ENCODE results near the gene ZNF580.

ZNF580 gene, protein sequence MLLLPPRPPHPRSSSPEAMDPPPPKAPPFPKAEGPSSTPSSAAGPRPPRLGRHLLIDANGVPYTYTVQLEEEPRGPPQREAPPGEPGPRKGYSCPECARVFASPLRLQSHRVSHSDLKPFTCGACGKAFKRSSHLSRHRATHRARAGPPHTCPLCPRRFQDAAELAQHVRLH

DNA sequence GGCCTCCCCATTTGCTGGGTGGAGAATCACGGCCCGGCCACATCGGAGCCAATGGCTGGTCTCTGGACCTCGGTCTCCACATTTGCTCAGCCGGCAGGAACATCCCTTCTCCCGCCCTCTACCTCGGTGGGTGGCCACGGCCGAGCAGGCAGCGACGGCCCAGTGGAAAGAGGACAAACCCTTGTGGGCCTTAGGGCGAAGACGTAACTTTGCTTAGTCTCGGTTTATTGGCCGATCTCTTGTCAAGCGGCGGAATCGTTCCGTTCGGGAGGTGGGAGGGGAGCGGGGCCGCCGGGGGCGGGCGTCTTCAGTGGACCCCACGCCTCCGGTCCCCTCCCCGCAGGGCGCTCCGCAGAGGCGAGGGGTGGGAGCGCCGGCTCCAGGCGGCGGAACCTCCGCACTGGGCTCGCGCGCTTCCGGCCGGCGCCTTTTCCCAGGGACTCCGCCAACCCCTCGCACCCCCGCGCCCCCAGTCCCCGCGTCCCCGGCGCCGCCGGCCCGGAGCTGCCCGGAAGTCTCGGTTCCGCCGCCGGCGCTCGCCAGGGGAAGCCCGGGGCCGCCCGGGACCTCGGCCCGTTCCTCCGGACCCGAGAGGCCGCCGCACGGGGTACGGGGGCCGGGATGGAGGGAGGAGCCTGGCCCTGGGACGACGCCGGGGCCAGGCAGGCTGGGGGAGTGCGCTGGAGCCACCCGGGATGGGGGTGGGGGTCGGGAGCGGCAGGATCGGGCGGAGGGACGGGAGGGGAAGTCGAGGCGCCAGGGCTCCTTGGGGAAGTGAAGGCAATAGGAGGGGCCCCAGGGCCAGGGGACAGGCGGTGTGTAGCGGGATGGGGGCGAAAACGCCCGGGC lies at the start of gene ZNF580:
TSS of gene ZNF580 (plus strand) at position 426 of the 849 bp plus-strand sequence. CDS start 1,507 bp downstream, outside the sequence.
- peak; percentile 56 for DNase-seq (ENCODE audit: low spot score)

DNA sequence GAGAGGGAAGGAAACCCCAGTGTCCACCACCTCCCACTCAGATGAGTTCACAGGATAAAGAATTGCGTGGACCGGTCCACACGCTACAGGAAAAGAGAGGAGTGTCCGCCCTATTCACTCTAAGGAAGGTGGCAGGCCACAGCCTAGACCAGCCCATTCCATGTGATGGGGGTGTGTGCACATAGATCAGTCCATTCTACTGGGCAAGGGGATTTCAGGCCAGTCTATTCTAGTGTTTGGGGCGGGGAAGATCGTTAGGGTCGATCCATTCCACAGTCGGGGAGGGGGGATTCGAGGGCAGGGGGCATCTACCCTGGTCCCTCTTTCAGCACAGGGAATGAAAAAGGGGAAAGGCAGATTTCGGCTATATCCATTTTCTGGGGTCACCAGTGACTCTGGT lies 49.2 kb upstream of the ZNF580 start:
- no peak for DNase-seq (ENCODE audit: low spot score)

DNA sequence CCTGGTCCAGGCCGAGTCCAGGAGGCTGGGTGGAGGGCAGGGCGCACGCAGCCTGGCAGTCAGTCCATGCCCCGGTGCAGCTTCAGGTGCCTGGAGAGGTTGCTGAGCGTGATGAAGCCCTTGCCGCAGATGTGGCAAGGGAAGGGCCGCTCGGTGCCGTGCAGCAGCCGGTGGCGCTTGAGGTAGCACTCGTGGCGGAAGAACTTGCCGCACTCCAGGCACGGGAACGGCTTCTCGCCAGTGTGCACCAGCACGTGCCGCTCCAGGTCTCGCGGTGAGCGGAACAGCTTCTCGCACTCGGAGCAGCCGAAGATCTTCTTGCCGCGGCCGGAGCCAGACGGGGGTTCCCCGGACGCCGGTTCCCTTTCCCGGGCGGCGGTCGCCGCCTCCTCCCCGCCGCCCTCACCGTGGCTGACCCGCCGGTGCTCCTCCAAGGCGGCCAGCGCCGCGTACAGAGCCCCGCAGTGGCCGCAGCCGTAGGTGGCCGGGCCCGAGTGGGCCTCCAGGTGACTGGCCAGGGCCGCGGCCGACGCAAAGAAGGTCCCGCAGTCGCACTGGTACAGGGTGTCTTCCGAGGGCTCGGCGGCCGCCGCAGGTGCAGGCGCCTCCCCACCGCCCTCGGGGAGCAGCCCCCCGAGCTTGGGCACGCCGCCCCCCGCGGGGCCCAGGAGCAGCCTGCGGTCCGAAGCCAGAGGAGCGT lies 48.3 kb upstream of the ZNF580 start:
- DNase-seq (ENCODE audit: low spot score): no peak

- no peak for DNase-seq (ENCODE audit: low spot score)
Observed at GRCh38 chr19:55593096-55593772, 47.6 kb upstream of the ZNF580 start.

DNA sequence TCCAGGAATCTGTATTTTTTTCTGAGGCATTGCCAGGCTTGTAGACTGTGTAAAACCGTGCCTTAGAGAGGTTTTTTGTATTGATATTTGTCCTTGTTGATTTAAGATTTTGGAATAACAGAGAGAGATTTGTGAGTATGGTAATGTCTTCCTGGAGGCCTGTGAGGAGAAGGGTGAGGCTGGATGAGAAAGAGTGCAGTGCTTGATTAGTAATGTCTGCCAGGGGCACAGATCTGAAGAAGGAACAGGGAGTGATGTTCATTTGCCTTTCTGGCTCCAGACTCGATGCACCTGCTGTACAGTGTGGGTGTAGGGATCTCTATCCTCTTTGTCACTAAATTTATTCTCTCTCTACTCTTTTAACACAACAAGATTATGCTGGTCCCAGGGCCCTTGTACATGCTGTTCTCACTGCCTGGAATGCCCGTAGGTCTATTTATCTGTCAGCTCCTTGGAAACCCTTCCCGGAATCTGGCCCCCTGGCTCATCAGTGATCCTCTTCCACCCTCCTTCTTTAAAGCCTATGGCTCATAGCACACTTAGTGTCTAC lies 45.7 kb upstream of the ZNF580 start:
- DNase-seq (ENCODE audit: low spot score): no peak

DNA sequence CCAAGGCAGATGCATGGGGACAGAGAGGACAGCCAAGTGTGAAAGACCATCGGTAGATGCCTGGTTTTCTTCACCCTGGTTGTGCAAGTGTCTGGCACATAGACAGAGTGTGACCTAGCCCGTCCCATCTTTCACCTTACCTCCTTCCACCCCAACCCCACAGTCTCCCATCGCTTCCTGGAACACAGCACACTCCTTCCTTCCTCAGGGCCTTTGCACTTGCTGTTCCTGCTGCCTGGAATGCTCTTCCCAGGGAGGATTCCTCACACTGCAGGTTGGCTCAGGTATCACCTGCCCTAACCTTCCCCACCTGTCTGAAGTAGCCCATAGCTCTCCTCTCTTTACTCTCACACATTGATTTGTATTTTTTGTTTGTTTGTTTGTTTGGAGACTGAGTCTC lies 44.5 kb upstream of the ZNF580 start:
- no peak for DNase-seq (ENCODE audit: low spot score)

DNA sequence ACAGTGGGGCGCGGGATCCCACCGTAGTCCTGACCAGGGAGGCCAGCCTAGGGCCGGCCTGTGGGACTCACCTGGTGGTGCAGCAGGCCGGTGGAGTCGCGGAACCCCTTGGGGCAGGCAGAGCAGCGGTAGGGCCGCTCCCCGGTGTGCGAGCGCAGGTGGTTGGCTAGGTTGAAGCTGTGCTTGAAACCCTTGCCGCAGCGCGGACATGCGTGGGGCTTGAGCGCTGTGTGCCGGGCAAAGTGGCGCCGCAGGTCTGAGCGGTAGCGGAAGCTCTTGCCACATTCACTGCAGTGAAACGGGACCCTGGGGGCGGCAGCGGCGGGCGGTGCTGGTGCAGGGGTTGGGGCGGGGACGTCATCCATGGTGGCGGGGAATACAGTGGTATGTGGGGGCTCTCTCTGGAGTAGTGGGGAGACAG lies 43.3 kb upstream of the ZNF580 start:
- DNase-seq (ENCODE audit: low spot score): no peak

DNA sequence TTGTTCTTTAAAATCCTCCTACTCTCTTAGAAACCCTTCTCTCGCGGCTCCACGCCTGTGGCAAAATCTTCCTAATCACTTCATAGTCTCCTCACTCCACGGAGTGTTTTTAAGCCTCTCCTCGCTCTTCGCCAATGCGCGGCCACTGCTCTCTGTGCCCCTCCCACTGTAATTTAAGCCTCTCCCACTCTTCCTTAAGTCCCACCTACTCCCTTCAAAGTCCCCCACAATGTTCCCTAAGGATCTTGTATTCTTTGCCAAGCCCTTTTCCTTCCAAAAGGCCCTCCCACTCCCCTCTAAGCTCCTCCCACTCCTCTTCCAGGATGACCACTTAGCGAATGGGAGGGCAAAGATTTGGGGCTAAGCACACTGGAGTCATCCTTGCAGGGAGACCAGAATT lies 42.8 kb upstream of the ZNF580 start:
- no peak for DNase-seq (ENCODE audit: low spot score)

GRCh38 chr19:55598719-55599467 lies 41.9 kb upstream of the ZNF580 start:
- peak; percentile 97 for DNase-seq (ENCODE audit: low spot score)

GRCh38 chr19:55599468-55599841 lies 41.3 kb upstream of the ZNF580 start, which contains the start of gene FIZ1:
TSS of gene FIZ1 (minus strand) at chr19:55599517. CDS start at chr19:55597865, 1,652 bp downstream.
- DNase-seq (ENCODE audit: low spot score): peak; percentile 99

DNA sequence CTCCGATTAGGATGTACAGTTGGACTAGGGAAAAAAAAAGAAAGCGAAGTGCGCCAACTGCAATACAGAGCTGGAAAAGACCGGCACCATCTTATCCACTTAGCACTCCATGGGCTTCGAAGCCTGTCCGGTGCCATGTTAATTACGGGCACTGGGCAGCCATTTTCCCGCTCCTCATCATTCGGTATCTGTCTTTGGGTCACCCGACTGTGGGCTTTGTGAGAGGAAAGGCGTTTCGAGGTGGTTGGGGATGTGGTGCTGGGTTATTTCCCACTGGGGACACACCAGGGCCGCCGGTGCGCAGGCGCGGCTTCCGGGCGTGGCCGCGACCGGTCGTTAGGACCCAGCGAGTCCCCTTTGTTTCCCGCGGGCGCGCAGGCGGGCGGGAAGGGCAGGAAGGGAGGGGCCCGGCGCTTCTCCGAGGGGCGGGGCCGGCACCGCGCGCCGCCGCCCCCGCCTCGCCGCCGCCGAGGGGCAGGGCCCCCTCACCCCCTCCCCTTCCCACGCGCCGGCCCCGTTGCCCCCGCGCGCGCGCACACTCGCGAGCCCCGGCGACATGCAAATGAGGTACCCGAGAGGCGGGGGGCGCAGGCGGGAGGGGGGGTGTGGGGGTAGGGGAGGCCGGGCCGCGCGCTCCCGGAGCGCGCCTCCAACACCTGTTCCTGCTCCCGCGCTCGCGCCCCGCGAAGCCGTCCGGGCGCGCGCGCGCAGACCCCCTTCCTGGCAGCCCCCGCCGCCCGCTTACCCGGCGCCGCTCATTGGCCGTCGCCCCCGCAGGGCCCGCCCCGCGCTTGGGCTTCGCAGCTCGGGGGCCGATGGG lies 40.8 kb upstream of the ZNF580 start, which contains the start of gene ZNF524:
TSS of gene ZNF524 (plus strand) at position 447 of the 820 bp plus-strand sequence. CDS start 1,825 bp downstream, outside the sequence.
- DNase-seq (ENCODE audit: low spot score): peak; percentile 95

DNA sequence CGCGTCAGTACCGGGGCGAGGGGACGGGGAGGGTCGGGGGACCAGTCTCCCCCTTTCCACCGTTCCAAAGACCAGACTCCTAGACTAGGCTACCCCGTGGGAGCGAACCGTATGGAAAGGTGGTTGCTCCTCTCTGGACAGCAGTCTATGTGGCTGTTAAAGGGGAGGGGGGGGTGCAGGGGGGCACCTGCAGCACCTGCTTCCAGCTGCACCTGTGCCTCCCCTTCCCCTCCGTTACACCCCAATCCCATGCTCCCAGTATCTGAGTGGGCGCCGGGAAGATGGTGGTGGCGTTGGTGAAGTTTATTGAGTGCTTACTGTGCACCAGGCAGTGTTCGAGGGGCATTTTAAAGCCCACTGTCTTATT lies 40.2 kb upstream of the ZNF580 start:
- no peak for DNase-seq (ENCODE audit: low spot score)

GRCh38 chr19:55601084-55601483 lies 39.7 kb upstream of the ZNF580 start:
- DNase-seq (ENCODE audit: low spot score): no peak

DNA sequence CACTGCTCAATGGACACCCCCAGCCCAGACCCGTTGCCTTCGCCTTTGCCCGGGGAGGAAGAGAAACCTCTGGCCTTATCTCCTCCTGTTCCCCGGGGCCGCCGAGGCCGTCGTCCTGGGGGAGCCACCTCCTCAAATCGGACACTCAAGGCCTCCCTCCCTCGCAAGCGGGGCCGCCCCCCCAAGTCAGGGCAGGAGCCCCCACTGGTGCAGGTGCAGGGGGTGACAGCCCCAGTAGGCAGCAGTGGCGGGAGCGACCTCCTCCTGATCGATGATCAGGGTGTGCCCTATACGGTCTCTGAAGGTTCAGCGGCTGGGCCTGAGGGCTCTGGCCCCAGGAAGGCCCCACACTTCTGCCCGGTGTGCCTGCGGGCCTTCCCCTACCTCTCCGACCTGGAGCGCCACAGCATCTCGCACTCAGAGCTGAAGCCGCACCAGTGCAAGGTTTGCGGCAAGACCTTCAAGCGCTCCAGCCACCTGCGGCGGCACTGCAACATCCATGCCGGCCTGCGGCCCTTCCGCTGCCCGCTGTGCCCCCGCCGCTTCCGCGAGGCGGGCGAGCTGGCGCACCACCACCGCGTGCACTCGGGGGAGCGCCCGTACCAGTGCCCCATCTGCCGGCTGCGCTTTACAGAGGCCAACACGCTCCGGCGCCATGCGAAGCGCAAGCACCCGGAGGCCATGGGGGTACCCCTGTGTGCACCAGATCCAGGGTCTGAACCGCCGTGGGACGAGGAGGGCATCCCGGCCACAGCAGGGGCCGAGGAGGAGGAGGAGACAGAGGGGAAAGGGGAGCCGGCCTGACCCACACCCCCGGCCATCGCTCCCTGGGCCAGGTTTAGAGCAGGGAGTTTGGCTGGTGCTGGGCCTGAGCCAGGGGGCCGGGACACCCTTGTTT lies 38.4 kb upstream of the ZNF580 start:
- DNase-seq (ENCODE audit: low spot score): no peak

- no peak for DNase-seq (ENCODE audit: low spot score)
Observed at GRCh38 chr19:55603115-55603514, 37.7 kb upstream of the ZNF580 start.

GRCh38 chr19:55603581-55604292 lies 37.1 kb upstream of the ZNF580 start:
- DNase-seq (ENCODE audit: low spot score): no peak

- peak; percentile 94 for DNase-seq (ENCODE audit: low spot score)
Observed at GRCh38 chr19:55605207-55605636, 35.6 kb upstream of the ZNF580 start.

Data from Ammon's horn (tissue), 1 donor.